GM12801 (cell line): ENCODE data around the gene ST3GAL6.

Experiments
- CTCF ChIP-seq: IDR thresholded peaks from one replicate; pipeline ENCODE4 v1.5.1; 2011; ENCODE audit warnings: control low read depth; ENCODE audit not compliant: insufficient read length; ENCODE audit errors: extremely low read depth

Gene ST3GAL6, protein sequence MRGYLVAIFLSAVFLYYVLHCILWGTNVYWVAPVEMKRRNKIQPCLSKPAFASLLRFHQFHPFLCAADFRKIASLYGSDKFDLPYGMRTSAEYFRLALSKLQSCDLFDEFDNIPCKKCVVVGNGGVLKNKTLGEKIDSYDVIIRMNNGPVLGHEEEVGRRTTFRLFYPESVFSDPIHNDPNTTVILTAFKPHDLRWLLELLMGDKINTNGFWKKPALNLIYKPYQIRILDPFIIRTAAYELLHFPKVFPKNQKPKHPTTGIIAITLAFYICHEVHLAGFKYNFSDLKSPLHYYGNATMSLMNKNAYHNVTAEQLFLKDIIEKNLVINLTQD

GRCh38 chr3:98763076-98763475, at the start of gene ST3GAL6:
TSS of gene ST3GAL6 (plus strand) at chr3:98763340. CDS start at chr3:98768441, 5,101 bp downstream.
- no peak for TF ChIP-seq CTCF

- TF ChIP-seq CTCF = no peak
These were observed 49.2 kb upstream of the ST3GAL6 start for GRCh38 chr3:98713984-98714383.

- no peak for TF ChIP-seq CTCF
These were observed 45.6 kb upstream of the ST3GAL6 start for GRCh38 chr3:98717584-98717983.

GRCh38 chr3:98718730-98719129, 44.4 kb upstream of the ST3GAL6 start:
- TF ChIP-seq CTCF = no peak

- no peak for TF ChIP-seq CTCF
These were observed 41.4 kb upstream of the ST3GAL6 start for GRCh38 chr3:98721776-98722175.

DNA sequence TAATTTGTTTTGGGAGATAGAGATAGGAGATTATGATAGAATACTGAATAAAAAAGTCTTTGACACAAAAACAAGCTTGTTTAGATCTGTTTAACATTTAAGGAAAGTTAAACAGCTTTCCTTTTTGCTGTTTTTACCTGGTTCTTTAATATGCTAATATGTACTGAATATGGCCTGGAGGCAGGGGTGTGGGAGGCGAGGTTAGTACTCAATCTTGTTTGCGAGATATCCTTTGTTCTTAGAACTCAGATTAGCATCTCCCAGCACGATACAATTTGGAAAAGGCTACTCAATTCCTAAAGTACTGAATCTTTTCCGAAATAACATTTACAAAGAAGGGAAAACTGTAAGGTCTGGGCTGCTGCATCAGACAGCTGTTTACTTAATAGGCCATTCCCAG, 40.8 kb upstream of the ST3GAL6 start:
- no peak for TF ChIP-seq CTCF

- TF ChIP-seq CTCF = no peak
These were observed 37.8 kb upstream of the ST3GAL6 start for GRCh38 chr3:98725352-98725751.
